Spleen (tissue), 7 donors: ENCODE data around the gene GIPC3.
A peak's percentile ranks its signal among the peaks of the same experiment; 100 is the strongest.

ENCODE experiments used
- CTCF ChIP-seq, 11 experiments: fragments of 200-600 bp in 7 of 11; fragments of 450-650 bp in 4 of 11; sonication (generic) in 4 of 11; IDR thresholded peaks in 8 of 11; conservative IDR thresholded peaks in 3 of 11; 1 replicate in 7 of 11; 2 replicates in 4 of 11; pipeline versions ENCODE4 v1.4.0 to v1.8.0; 2016 to 2021; ENCODE audit warnings: antibody characterized with exemption in 11 of 11, inconsistent platforms in 4 of 11, mild to moderate bottlenecking in 1 of 11
- POLR2A ChIP-seq, 3 donors: fragments of 450-650 bp; IDR thresholded peaks; one replicate each; pipeline ENCODE4 v1.5.1; 2017; ENCODE audit warnings: antibody characterized with exemption in 3 of 3, mild to moderate bottlenecking in 1 of 3
- POLR2AphosphoS5 ChIP-seq, 3 donors: sonication (generic); formaldehyde crosslinking; IDR thresholded peaks; one replicate each; pipeline ENCODE4 v1.5.1; 2017; ENCODE audit warnings: antibody characterized with exemption in 3 of 3
- donor health status: DM: no; HTN: no; CAD: no; lungs with moderate emphysema.
- donor health status: DM: no; HTN: no; CAD: no.
- donor health status: DM: no; HTN: no; CAD: no.

GRCh38 chr19:3593156-3593555 is 7.9 kb downstream of the GIPC3 start:
- TF ChIP-seq CTCF (IDR thresholded peaks at IDR 0.05 in 8 of 11, conservative IDR thresholded peaks at IDR 0.05 in 3 of 11) (no peak), POLR2A (IDR thresholded peaks at IDR 0.05) (no peak), POLR2AphosphoS5 (IDR thresholded peaks at IDR 0.05) (peak in 1 of 3 donors; percentile 24)
